PC-9 (cell line): ENCODE data around the gene TMEM37.

Experiments used
- EZH2 ChIP-seq: fragments of 200-600 bp; sonication (generic); IDR thresholded peaks from 2 replicates; pipeline ENCODE4 v1.8.0; 2017; ENCODE audit warnings: antibody characterized with exemption, low read depth
- TF ChIP-seq, protein P1 (sequence below): fragments of 200-600 bp; sonication (generic); conservative IDR thresholded peaks from 2 replicates; pipeline ENCODE4 v1.6.1; 2017; ENCODE audit warnings: mixed run types, antibody characterized with exemption, mild to moderate bottlenecking, moderate library complexity

DNA sequence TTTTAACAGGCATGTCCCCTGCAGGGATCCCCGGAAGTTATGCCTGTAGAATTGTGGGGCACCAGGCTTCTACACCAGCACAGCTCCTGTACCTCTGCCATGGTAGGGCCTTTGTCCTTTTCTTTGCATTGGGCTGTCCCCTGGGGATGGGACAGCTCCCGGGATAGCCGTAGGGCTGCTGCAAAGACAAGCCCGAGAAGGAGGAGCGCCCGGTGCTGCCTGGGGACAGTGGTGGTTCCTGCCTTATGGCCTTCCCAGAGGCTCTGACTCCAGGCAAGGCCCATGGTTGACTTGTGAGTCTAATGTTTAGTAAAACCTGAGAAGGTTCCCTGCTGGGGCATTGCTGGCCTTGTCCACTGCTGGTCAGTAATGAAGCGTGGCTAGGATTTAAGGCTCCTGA is 30.9 kb downstream of the TMEM37 start:
- TF ChIP-seq, protein P1, sequence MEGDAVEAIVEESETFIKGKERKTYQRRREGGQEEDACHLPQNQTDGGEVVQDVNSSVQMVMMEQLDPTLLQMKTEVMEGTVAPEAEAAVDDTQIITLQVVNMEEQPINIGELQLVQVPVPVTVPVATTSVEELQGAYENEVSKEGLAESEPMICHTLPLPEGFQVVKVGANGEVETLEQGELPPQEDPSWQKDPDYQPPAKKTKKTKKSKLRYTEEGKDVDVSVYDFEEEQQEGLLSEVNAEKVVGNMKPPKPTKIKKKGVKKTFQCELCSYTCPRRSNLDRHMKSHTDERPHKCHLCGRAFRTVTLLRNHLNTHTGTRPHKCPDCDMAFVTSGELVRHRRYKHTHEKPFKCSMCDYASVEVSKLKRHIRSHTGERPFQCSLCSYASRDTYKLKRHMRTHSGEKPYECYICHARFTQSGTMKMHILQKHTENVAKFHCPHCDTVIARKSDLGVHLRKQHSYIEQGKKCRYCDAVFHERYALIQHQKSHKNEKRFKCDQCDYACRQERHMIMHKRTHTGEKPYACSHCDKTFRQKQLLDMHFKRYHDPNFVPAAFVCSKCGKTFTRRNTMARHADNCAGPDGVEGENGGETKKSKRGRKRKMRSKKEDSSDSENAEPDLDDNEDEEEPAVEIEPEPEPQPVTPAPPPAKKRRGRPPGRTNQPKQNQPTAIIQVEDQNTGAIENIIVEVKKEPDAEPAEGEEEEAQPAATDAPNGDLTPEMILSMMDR: no peak
- no peak for TF ChIP-seq EZH2
